GM19099 (cell line): ENCODE results near the gene CCNC.

Experiments used
- POLR2A ChIP-seq: IDR thresholded peaks from 3 replicates; pipeline ENCODE4 v1.6.1; 2011; ENCODE audit warnings: low read depth; ENCODE audit not compliant: insufficient read length; ENCODE audit errors: extremely low read depth

CCNC gene

GRCh38 chr6:99606656-99607415 is 38.4 kb upstream of the CCNC start, which contains the start of gene PRDM13:
Gene PRDM13 (plus strand): TSS chr6:99606833. CDS start chr6:99607035, 202 bp downstream.
- no peak for TF ChIP-seq POLR2A

DNA sequence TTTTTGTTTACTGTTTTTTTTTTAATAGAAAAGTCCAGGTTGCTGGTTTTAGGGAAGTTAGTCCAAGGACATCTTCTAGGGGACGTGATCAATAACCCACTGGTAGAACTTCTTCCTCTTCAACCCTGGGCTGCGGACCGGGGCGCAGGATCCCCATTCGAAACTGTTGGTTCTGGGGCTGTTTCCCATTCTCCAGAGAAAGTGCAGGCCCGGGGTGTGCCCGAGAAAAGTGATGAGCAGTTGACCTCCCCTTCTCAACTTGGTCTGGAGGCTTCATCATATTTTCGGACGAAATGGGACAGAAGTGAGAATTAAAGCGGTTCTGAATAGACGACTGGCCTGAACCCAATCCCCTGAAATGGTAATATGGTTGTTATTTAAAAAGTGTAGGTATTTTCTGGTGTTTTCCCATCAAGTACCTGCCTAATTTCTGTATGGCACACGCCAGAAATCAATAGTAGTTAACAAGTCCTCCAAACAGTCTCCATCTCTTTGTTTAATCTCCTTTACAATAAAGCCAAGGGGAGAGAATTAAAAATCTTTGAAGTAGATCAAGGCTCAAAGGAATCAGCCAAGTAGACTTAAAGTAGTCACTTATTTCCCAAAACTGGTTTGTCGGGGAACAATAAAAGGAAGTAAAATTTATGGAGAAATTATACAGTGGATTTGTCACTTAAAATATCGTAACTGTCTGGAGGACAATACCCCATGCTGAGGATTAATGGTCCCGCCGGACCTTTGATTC is 37.6 kb upstream of the CCNC start:
- TF ChIP-seq POLR2A = no peak

DNA sequence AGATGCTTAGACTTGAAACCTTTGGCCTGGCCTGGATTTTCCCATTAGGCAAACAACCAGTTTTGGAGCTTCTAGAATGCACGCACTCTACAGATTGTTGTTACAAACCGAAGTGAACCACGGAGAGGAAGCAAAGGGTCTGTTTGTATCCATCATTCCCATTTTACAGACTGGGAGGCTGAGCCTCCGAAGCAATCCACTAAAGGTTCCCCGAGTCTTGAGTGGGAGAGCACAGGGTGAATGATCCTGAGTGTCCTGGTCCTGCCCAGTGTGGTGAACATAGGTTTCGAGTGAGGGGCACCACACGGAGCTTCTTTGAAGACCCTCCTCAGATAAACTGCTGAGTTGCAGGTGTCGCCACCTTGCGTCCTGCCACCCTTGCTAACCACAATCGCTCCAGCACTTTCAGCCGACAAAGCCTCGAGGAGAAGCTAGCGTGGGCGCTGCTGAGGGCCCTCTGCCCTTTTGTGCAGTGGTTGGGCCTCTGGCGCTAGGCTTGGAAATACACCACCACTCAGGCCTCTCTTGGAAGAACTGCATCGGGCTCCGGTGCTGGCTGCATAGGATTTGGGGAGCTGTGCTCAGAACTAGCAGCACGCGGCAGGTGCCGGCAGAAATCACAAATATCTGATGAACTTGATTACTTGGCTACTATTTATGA is 36.7 kb upstream of the CCNC start:
- TF ChIP-seq POLR2A = no peak

GRCh38 chr6:99604166-99605073 is 36.0 kb upstream of the CCNC start:
- TF ChIP-seq POLR2A = no peak

- no peak for TF ChIP-seq POLR2A
These were observed 35.1 kb upstream of the CCNC start for GRCh38 chr6:99603421-99604165.

DNA sequence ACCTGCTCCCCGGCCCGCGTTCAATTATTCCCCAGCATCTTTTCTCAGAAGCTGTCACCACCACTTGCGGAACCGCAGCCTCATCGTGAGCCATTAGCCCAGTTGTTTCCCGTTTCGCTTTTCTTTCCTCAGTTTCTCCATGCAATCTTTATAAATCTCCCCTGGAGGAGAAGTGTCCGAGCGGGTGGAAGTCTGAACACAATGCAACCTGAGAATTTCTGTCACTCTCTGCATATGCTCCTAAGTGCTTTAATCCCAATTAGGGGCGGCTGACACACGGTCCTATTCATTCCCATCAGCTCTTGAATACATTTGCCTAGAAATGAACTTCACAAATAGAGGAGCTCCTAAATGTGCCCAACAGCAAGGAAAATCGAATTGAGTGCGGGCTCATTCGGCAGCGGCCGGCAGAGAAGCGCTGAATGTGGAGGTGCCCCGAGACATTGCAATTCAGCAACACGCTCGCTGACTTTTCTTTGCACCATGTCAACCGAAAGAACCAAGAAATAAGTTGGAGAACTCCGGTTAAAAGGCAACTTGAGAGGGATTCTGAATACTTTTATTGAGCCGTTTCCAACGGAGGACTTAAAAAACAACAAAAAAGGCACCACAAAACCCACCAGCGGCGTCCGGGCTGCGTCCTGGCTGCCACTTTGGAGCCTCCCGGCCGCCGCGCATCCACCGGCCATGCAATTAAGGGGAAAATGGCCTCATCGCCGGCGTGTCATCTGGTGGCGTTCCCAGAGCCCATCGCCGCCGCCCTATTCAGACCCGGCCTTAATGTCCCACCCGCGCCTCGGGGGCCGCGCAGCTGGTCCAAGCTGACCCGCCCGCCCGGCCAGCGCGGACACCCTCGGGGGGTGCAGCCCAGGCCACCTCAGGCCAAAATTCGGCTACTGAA is 34.3 kb upstream of the CCNC start:
- no peak for TF ChIP-seq POLR2A

DNA sequence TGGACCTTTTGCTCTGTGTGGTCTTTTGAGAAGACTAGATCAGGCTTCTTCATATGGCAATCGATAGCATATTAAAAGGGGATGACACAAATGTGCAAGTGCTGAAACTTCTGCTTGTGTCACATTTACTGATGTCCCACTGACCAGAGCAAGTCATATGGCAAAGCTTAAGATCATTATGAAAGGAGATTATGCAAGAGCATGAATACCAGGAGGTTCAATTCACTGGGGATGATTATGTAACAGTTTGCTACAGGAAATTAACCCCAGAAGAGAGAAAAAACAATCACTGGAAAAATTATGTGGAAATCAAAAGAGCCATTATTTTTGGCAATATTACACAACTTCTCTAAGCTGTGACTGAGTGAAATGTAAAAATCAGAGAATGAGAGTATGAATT is 24.4 kb upstream of the CCNC start:
- no peak for TF ChIP-seq POLR2A

DNA sequence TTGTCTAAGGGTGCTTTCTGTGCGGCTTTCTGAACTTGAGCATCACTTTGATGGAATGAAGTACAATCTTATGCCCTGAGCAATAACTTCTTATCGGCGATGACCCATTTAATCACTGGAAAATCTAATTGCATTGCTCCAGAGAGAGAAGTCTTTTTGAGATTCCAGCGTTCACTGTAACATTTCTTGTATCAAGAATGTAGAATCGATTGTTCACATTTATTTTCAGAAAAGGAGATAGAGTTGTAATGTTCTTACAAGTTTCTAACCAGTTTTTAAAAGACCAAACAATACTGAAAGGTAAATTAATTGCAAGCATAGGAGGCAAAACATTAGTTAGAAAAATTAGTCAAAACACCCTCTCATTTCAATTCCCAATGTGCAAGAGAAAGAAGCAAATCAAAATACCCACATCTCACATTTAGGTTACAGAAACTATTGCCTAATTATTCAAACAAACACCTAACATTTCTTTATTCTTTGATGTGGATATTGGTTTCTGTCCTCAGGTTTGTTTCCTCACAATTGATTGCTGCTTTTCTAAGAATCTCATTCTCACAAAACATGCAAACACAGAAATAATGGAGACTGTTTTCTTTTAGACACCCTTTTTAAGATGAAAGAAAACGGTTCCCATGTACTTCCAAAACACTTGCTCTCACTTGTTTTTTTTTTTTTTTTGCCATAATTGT is 23.4 kb upstream of the CCNC start:
- no peak for TF ChIP-seq POLR2A

DNA sequence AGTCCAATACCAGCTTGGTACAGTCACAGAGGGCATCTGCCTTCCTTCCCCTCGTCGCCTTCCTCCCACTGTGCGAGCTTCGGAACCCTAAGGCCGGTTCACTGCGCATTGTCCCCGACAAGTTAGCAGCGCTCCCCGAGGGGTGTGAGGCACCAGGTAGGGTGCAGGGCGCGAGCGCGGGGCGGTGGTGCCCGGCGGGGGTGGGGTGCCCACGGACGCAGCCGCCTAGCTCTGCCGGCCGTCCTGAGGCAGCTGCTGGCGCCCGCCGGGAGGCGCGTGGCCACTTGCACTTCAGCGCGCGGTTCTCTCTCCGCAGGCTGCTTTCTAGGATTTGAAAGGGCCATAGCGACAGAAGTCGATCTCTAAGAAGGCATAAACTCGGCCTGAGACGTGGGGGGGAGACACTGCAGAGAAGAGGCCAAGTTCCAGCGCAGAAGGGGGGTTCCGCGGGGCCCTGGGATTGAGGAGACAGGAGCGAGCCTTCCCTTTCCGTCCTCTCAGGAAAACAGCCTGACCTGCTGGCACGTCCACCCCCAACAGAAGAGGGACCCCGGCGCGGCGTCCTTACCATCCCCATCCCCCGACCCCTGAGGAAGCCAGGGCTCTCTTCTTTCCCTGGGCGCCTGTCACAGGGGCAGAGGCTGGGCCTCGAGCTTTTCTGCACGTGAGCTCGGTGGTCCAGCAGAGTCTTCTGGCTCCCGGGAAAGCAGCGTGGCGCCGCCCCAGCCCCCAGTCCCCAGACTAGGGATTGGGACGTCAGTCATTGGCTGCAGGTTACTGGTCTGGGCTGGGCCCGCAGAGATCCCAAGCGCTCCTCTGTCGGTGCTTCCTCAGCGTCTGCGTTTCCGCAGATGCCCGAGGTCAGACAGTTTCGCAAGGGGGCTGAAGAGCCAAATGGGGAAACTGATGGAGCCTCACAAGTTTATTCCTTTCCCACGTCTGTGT is 22.5 kb upstream of the CCNC start:
- no peak for TF ChIP-seq POLR2A

DNA sequence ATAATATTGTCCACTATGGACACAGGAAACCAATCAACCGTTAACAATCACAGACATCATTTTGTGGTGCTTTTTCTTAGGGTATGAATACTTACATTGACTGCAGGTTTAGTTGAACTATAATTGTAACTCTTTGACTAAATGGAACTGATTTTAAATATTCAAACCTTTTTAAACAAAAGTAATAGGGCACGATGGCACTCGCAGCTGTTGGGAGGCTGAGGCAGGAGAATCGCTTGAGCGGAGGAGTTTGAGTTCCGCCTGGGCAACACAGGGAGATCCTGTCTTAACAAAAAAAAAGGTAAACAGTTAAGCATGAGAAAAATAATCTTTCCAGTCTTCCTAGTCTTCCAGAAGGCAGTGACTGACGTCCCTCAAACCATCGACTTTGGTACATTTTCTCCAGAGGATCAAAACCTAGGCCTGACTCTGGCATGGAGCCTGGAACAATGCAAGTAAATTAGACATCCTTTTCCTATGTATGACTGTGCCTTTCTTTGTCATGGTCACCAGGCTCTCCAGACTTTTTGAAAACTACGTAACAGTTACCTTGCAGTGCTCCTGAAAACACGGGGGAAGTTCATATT is 21.5 kb upstream of the CCNC start:
- TF ChIP-seq POLR2A = no peak

GRCh38 chr6:99589290-99589672 is 20.8 kb upstream of the CCNC start:
- TF ChIP-seq POLR2A = no peak
